Loucy (cell line): ENCODE results near the gene ARHGEF10L.

Source experiments
- EZH2phosphoT487 ChIP-seq: fragments of 200-600 bp; IDR thresholded peaks from 2 replicates; pipeline ENCODE4 v1.6.1; 2018; ENCODE audit warnings: antibody characterized with exemption, mild to moderate bottlenecking, moderate library complexity, borderline replicate concordance
- TF ChIP-seq, protein P1 (sequence below): fragments of 200-600 bp; sonication (generic); conservative IDR thresholded peaks from 2 replicates; pipeline ENCODE4 v1.5.1; 2014; ENCODE audit warnings: mild to moderate bottlenecking, antibody characterized with exemption, low read length

DNA sequence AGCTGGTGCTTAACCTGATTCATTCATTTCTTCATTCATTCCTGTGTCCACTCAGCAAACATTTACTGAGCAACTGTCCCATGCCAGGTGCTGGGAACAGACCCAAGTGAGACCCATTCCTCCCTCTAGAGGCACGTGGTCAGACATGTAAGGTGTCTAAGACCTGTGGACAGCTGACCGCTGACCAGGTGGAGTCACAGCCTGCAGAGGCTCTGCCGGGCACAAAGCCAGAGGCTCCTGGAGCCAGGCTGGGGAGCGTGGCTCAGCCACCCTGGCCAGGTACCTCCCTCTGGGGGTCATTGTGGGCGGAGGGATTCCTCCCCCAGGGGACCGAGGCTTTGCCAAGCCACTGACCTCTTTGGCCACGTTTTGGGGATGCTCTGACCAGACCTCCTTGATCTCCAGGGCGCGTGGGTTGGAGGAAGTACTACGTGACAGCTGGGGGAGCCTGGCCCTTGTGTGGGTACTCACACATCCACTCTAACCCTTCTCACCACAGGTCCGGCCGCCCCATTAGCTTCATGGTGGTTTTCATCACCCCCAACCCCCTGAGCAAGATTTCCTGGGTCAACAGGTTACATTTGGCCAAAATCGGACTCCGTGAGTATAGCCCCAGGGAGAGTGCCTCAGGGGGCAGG is 100.3 kb downstream of the ARHGEF10L start:
- TF ChIP-seq, protein P1, sequence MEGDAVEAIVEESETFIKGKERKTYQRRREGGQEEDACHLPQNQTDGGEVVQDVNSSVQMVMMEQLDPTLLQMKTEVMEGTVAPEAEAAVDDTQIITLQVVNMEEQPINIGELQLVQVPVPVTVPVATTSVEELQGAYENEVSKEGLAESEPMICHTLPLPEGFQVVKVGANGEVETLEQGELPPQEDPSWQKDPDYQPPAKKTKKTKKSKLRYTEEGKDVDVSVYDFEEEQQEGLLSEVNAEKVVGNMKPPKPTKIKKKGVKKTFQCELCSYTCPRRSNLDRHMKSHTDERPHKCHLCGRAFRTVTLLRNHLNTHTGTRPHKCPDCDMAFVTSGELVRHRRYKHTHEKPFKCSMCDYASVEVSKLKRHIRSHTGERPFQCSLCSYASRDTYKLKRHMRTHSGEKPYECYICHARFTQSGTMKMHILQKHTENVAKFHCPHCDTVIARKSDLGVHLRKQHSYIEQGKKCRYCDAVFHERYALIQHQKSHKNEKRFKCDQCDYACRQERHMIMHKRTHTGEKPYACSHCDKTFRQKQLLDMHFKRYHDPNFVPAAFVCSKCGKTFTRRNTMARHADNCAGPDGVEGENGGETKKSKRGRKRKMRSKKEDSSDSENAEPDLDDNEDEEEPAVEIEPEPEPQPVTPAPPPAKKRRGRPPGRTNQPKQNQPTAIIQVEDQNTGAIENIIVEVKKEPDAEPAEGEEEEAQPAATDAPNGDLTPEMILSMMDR, result no peak
- TF ChIP-seq EZH2phosphoT487, result no peak
